Body of pancreas (tissue), 4 donors: Measurements from ENCODE around the gene OAF.

ENCODE experiments used
- CTCF ChIP-seq, 7 experiments: fragments of 450-650 bp in 4 of 7; fragments of 200-600 bp in 3 of 7; sonication (generic) in 3 of 7; IDR thresholded peaks; one replicate each; pipeline ENCODE4 v1.5.1; 2016 to 2019; ENCODE audit warnings: antibody characterized with exemption in 7 of 7
- POLR2A ChIP-seq, 3 donors: fragments of 450-650 bp; IDR thresholded peaks; one replicate each; pipeline ENCODE4 v1.6.1; 2016; ENCODE audit warnings: antibody characterized with exemption in 3 of 3, mild to moderate bottlenecking in 2 of 3

GRCh38 chr11:120173019-120173705 lies 37.7 kb upstream of the OAF start:
- no peak for TF ChIP-seq CTCF (IDR thresholded peaks at IDR 0.05)
- no peak for TF ChIP-seq POLR2A (IDR thresholded peaks at IDR 0.05)
